ENCODE results near the gene PTPRM.

PTPRM gene

GRCh38 chr18:8081267-8081666, 514.2 kb downstream of the PTPRM start:
- Histone ChIP-seq H3K9me3 (ENCODE audit: control insufficient read depth, insufficient read depth, low read length) (no peaks in the 10 kb centered on the region), H3K36me3 (ENCODE audit: insufficient read depth, low read length) (no peaks in the 10 kb centered on the region), H3K4me1 (ENCODE audit: insufficient read depth, low read length) (peaks cover 18% of the 10 kb centered on the region), H3K9ac (ENCODE audit: low read depth, low read length) (no peak overlapping the region)

- peaks cover 18% of the 10 kb centered on the region for H3K4me1 ChIP-seq (ENCODE audit: insufficient read depth, low read length)
- H3K9ac ChIP-seq (ENCODE audit: low read depth, low read length): no peak overlapping the region
- H3K36me3 ChIP-seq (ENCODE audit: insufficient read depth, low read length): no peaks in the 10 kb centered on the region
- no peaks in the 10 kb centered on the region for H3K9me3 ChIP-seq (ENCODE audit: control insufficient read depth, insufficient read depth, low read length)
Observed at GRCh38 chr18:8081872-8082553, 514.9 kb downstream of the PTPRM start.

- no peaks in the 10 kb centered on the region for H3K36me3 ChIP-seq (ENCODE audit: insufficient read depth, low read length)
- H3K4me1 ChIP-seq (ENCODE audit: insufficient read depth, low read length): peaks cover 25% of the 10 kb centered on the region
- no peak overlapping the region for H3K9ac ChIP-seq (ENCODE audit: low read depth, low read length)
- no peaks in the 10 kb centered on the region for H3K9me3 ChIP-seq (ENCODE audit: control insufficient read depth, insufficient read depth, low read length)
Observed at GRCh38 chr18:8084160-8084559, 517.0 kb downstream of the PTPRM start.

- Histone ChIP-seq H3K9ac (ENCODE audit: low read depth, low read length) (no peak overlapping the region), H3K4me1 (ENCODE audit: insufficient read depth, low read length) (peaks cover 18% of the 10 kb centered on the region), H3K36me3 (ENCODE audit: insufficient read depth, low read length) (no peaks in the 10 kb centered on the region), H3K9me3 (ENCODE audit: control insufficient read depth, insufficient read depth, low read length) (no peaks in the 10 kb centered on the region)
Observed at GRCh38 chr18:8088626-8089025, 521.5 kb downstream of the PTPRM start.

GRCh38 chr18:8091035-8091434, 523.9 kb downstream of the PTPRM start:
- no peaks in the 10 kb centered on the region for H3K36me3 ChIP-seq (ENCODE audit: insufficient read depth, low read length)
- H3K4me1 ChIP-seq (ENCODE audit: insufficient read depth, low read length): peaks cover 6% of the 10 kb centered on the region; the same call in 1 of the 2 replicates
- H3K9me3 ChIP-seq (ENCODE audit: control insufficient read depth, insufficient read depth, low read length): no peaks in the 10 kb centered on the region
- H3K9ac ChIP-seq (ENCODE audit: low read depth, low read length): no peak overlapping the region

GRCh38 chr18:8095947-8096570, 528.9 kb downstream of the PTPRM start:
- no peaks in the 10 kb centered on the region for H3K36me3 ChIP-seq (ENCODE audit: insufficient read depth, low read length)
- no peak overlapping the region for H3K9ac ChIP-seq (ENCODE audit: low read depth, low read length)
- no peaks in the 10 kb centered on the region for H3K9me3 ChIP-seq (ENCODE audit: control insufficient read depth, insufficient read depth, low read length)
- H3K4me1 ChIP-seq (ENCODE audit: insufficient read depth, low read length): no peaks in the 10 kb centered on the region

- no peaks in the 10 kb centered on the region for H3K36me3 ChIP-seq (ENCODE audit: insufficient read depth, low read length)
- no peaks in the 10 kb centered on the region for H3K9me3 ChIP-seq (ENCODE audit: control insufficient read depth, insufficient read depth, low read length)
- H3K4me1 ChIP-seq (ENCODE audit: insufficient read depth, low read length): no peaks in the 10 kb centered on the region
- H3K9ac ChIP-seq (ENCODE audit: low read depth, low read length): no peak overlapping the region
Observed at GRCh38 chr18:8097399-8097798, 530.3 kb downstream of the PTPRM start.

- Histone ChIP-seq H3K9ac (ENCODE audit: low read depth, low read length) (no peak overlapping the region), H3K36me3 (ENCODE audit: insufficient read depth, low read length) (no peaks in the 10 kb centered on the region), H3K9me3 (ENCODE audit: control insufficient read depth, insufficient read depth, low read length) (no peaks in the 10 kb centered on the region; the same call in 1 of the 2 replicates), H3K4me1 (ENCODE audit: insufficient read depth, low read length) (no peaks in the 10 kb centered on the region)
Observed at GRCh38 chr18:8097927-8098326, 530.8 kb downstream of the PTPRM start.

- no peak overlapping the region for H3K9ac ChIP-seq (ENCODE audit: low read depth, low read length)
- no peaks in the 10 kb centered on the region for H3K4me1 ChIP-seq (ENCODE audit: insufficient read depth, low read length)
- H3K9me3 ChIP-seq (ENCODE audit: control insufficient read depth, insufficient read depth, low read length): no peaks in the 10 kb centered on the region; the same call in 1 of the 2 replicates
- H3K36me3 ChIP-seq (ENCODE audit: insufficient read depth, low read length): no peaks in the 10 kb centered on the region
Observed at GRCh38 chr18:8106603-8107002, 539.5 kb downstream of the PTPRM start.

- H3K4me1 ChIP-seq (ENCODE audit: insufficient read depth, low read length): no peaks in the 10 kb centered on the region
- H3K9ac ChIP-seq (ENCODE audit: low read depth, low read length): no peak overlapping the region
- no peaks in the 10 kb centered on the region for H3K36me3 ChIP-seq (ENCODE audit: insufficient read depth, low read length)
- no peaks in the 10 kb centered on the region; the same call in 1 of the 2 replicates for H3K9me3 ChIP-seq (ENCODE audit: control insufficient read depth, insufficient read depth, low read length)
Observed at GRCh38 chr18:8107426-8107825, 540.3 kb downstream of the PTPRM start.

GRCh38 chr18:8114480-8114879, 547.4 kb downstream of the PTPRM start:
- Histone ChIP-seq H3K4me1 (ENCODE audit: insufficient read depth, low read length) (no peaks in the 10 kb centered on the region), H3K9me3 (ENCODE audit: control insufficient read depth, insufficient read depth, low read length) (no peaks in the 10 kb centered on the region), H3K36me3 (ENCODE audit: insufficient read depth, low read length) (no peaks in the 10 kb centered on the region), H3K9ac (ENCODE audit: low read depth, low read length) (no peak overlapping the region)

GRCh38 chr18:8116341-8117005, 549.4 kb downstream of the PTPRM start:
- no peaks in the 10 kb centered on the region for H3K9me3 ChIP-seq (ENCODE audit: control insufficient read depth, insufficient read depth, low read length)
- H3K4me1 ChIP-seq (ENCODE audit: insufficient read depth, low read length): no peaks in the 10 kb centered on the region
- no peak overlapping the region for H3K9ac ChIP-seq (ENCODE audit: low read depth, low read length)
- H3K36me3 ChIP-seq (ENCODE audit: insufficient read depth, low read length): no peaks in the 10 kb centered on the region

GRCh38 chr18:8117006-8117371, 549.9 kb downstream of the PTPRM start:
- no peak overlapping the region for H3K9ac ChIP-seq (ENCODE audit: low read depth, low read length)
- no peaks in the 10 kb centered on the region for H3K9me3 ChIP-seq (ENCODE audit: control insufficient read depth, insufficient read depth, low read length)
- peaks cover 3% of the 10 kb centered on the region for H3K4me1 ChIP-seq (ENCODE audit: insufficient read depth, low read length)
- H3K36me3 ChIP-seq (ENCODE audit: insufficient read depth, low read length): no peaks in the 10 kb centered on the region

- Histone ChIP-seq H3K9me3 (ENCODE audit: control insufficient read depth, insufficient read depth, low read length) (no peaks in the 10 kb centered on the region), H3K36me3 (ENCODE audit: insufficient read depth, low read length) (no peaks in the 10 kb centered on the region), H3K9ac (ENCODE audit: low read depth, low read length) (no peak overlapping the region), H3K4me1 (ENCODE audit: insufficient read depth, low read length) (peaks cover 10% of the 10 kb centered on the region)
Observed at GRCh38 chr18:8121101-8121500, 554.0 kb downstream of the PTPRM start.

GRCh38 chr18:8121942-8122480, 554.9 kb downstream of the PTPRM start:
- H3K9ac ChIP-seq (ENCODE audit: low read depth, low read length): no peak overlapping the region

More at GRCh38 chr18:8121942-8122480, 554.9 kb downstream of the PTPRM start:
- Histone ChIP-seq H3K36me3 (ENCODE audit: insufficient read depth, low read length) (no peaks in the 10 kb centered on the region), H3K9me3 (ENCODE audit: control insufficient read depth, insufficient read depth, low read length) (no peaks in the 10 kb centered on the region), H3K4me1 (ENCODE audit: insufficient read depth, low read length) (peaks cover 10% of the 10 kb centered on the region)

All from ES-I3 (cell line).